ENCODE measurements around the gene NOC2L. TPM values are rescaled to one million over a fixed set of nuclear protein-coding genes. Genes with fewer than 3 reads are reported as not detected.

NOC2L gene
- total RNA-seq, 2 experiments from 2014 or later = 77.9 to 99.0 TPM

DNA sequence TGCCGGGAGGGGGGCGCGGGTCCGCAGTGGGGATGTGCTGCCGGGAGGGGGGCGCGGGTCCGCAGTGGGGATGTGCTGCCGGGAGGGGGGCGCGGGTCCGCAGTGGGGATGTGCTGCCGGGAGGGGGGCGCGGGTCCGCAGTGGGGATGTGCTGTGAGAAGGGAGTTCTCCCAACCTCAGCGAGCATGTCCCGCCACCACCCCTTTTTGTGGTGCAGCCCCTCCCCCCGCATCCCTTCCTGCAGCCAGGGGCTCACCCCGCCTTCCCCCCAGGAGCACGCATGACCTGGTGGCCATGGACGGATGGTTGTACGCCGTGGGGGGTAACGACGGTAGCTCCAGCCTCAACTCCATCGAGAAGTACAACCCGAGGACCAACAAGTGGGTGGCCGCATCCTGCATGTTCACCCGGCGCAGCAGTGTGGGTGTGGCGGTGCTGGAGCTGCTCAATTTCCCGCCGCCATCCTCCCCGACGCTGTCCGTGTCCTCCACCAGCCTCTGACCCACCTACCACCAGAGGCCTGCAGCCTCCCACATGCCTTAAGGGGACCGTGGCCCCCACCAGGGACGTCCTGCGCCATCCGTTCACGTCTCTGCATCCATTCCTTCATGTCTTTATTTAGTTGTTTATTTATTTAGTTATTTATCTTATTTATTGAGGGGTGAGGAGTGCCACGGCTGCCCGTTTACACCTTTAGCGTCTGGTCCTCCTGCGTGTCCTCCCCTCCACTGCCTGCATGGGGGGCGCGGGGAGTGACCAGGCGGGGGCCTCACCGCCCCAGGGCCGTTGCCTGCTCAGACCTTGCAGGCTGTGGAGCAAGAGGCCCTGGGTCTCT is 5.9 kb upstream of the NOC2L start:
- Histone ChIP-seq H4K20me1 (ENCODE audit: insufficient read depth, low read length) (no peaks in the 10 kb centered on the region), H3K9me3 (ENCODE audit: low read length) (no peaks in the 10 kb centered on the region), H3K4me3 (ENCODE audit: low read depth, low read length, poor library complexity, severe bottlenecking) (no peak overlapping the region), H3K79me2 (ENCODE audit: insufficient read depth, low read depth, low read length) (no peaks in the 10 kb centered on the region), H2AFZ (ENCODE audit: low read length) (no peak overlapping the region), H3K4me2 (ENCODE audit: low read length) (no peak overlapping the region), H3K27ac (ENCODE audit: low read depth, low read length, poor library complexity, severe bottlenecking) (no peak overlapping the region), H3K9me2 (ENCODE audit: insufficient read depth, low read length) (no peaks in the 10 kb centered on the region), H3K36me3 (ENCODE audit: insufficient read depth, low read length) (no peaks in the 10 kb centered on the region), H3K4me1 (ENCODE audit: insufficient read depth, low read length, poor library complexity, severe bottlenecking) (peaks cover 6% of the 10 kb centered on the region)
- TF ChIP-seq EZH2phosphoT487 (IDR thresholded peaks at IDR 0.05; ENCODE audit: borderline replicate concordance, low read depth, low read length) = no peak
- TF ChIP-seq, protein P1, sequence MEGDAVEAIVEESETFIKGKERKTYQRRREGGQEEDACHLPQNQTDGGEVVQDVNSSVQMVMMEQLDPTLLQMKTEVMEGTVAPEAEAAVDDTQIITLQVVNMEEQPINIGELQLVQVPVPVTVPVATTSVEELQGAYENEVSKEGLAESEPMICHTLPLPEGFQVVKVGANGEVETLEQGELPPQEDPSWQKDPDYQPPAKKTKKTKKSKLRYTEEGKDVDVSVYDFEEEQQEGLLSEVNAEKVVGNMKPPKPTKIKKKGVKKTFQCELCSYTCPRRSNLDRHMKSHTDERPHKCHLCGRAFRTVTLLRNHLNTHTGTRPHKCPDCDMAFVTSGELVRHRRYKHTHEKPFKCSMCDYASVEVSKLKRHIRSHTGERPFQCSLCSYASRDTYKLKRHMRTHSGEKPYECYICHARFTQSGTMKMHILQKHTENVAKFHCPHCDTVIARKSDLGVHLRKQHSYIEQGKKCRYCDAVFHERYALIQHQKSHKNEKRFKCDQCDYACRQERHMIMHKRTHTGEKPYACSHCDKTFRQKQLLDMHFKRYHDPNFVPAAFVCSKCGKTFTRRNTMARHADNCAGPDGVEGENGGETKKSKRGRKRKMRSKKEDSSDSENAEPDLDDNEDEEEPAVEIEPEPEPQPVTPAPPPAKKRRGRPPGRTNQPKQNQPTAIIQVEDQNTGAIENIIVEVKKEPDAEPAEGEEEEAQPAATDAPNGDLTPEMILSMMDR (conservative IDR thresholded peaks at IDR 0.05; ENCODE audit: low read length) = no peak
- no peak for DNase-seq (ENCODE audit: low spot score)
- intact Hi-C loops (cut with micrococcal nuclease; ENCODE audit: unreplicated experiment) = no loop called here
- ChIA-PET CTCF (ENCODE audit: unreplicated experiment) (no interaction called here), POLR2A (no interaction called here)
- no TSS peak for BruUV-seq (replicated peaks)

DNA sequence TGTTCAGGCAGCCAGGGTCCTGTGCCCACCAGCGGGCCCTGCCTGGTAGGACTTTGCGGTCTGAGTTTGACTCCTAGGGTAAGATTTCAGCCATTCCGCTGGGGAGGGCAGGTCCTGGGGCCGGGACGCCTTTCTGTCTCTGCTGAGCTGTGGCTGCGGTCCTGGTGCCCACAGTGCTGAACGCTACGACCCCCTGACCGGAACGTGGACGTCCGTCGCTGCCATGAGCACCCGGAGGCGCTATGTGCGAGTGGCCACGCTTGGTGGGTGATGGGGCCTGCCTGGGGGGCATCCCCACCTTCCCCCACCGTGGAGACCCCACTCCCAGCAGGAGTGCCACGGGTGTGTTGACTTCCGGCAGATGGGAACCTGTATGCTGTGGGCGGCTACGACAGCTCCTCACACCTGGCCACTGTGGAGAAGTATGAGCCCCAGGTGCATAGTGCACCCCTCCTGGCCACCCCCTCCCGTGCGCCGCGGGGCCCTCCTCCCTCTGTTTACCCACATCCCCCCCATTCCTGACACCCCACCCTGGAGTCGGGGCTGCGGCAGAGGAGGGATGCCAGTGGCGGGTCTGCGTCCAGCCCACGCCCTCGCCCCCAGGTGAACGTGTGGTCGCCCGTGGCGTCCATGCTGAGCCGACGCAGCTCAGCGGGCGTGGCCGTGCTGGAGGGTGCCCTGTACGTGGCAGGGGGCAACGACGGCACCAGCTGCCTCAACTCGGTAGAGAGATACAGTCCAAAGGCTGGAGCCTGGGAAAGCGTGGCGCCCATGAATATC is 4.9 kb upstream of the NOC2L start:
- no peaks in the 10 kb centered on the region for H3K9me2 ChIP-seq (ENCODE audit: insufficient read depth, low read length)
- DNase-seq (ENCODE audit: low spot score) = no peak
- peaks cover 6% of the 10 kb centered on the region for H3K4me1 ChIP-seq (ENCODE audit: insufficient read depth, low read length, poor library complexity, severe bottlenecking)
- no peak overlapping the region for H2AFZ ChIP-seq (ENCODE audit: low read length)
- no peak overlapping the region for H3K27ac ChIP-seq (ENCODE audit: low read depth, low read length, poor library complexity, severe bottlenecking)
- H3K79me2 ChIP-seq (ENCODE audit: insufficient read depth, low read depth, low read length) = peaks cover 1% of the 10 kb centered on the region
- POLR2A ChIA-PET = no interaction called here
- H3K9me3 ChIP-seq (ENCODE audit: low read length) = no peaks in the 10 kb centered on the region
- TF ChIP-seq, protein P1 (conservative IDR thresholded peaks at IDR 0.05; ENCODE audit: low read length) = no peak
- TF ChIP-seq EZH2phosphoT487 (IDR thresholded peaks at IDR 0.05; ENCODE audit: borderline replicate concordance, low read depth, low read length) = no peak
- no peak overlapping the region for H3K4me3 ChIP-seq (ENCODE audit: low read depth, low read length, poor library complexity, severe bottlenecking)
- no peaks in the 10 kb centered on the region for H4K20me1 ChIP-seq (ENCODE audit: insufficient read depth, low read length)
- no TSS peak for BruUV-seq (replicated peaks)
- no peak overlapping the region for H3K4me2 ChIP-seq (ENCODE audit: low read length)
- CTCF ChIA-PET (ENCODE audit: unreplicated experiment) = no interaction called here
- no peaks in the 10 kb centered on the region for H3K36me3 ChIP-seq (ENCODE audit: insufficient read depth, low read length)
- intact Hi-C loops (cut with micrococcal nuclease; ENCODE audit: unreplicated experiment) = no loop called here

DNA sequence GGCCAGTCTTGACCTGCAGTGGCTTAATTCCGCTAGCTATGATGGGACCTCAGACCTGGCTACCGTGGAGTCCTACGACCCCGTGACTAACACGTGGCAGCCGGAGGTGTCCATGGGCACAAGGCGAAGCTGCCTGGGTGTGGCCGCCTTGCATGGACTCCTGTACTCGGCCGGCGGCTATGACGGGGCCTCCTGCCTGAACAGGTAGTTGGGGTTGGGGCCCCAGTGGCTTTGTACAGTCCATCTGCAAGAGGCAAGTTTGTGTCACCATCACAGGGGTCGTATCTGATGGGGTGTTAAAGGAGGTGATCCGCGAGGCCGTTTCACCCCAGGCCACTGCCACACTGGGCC is 4.2 kb upstream of the NOC2L start:
- no peaks in the 10 kb centered on the region for H4K20me1 ChIP-seq (ENCODE audit: insufficient read depth, low read length)
- H3K9me3 ChIP-seq (ENCODE audit: low read length) = no peaks in the 10 kb centered on the region
- no peaks in the 10 kb centered on the region for H3K9me2 ChIP-seq (ENCODE audit: insufficient read depth, low read length)
- ChIA-PET CTCF (ENCODE audit: unreplicated experiment) (no interaction called here), POLR2A (no interaction called here)
- no peak for DNase-seq (ENCODE audit: low spot score)
- TF ChIP-seq, protein P1 (conservative IDR thresholded peaks at IDR 0.05; ENCODE audit: low read length) = no peak
- TF ChIP-seq EZH2phosphoT487 (IDR thresholded peaks at IDR 0.05; ENCODE audit: borderline replicate concordance, low read depth, low read length) = no peak
- peaks cover 6% of the 10 kb centered on the region for H3K4me1 ChIP-seq (ENCODE audit: insufficient read depth, low read length, poor library complexity, severe bottlenecking)
- H3K4me3 ChIP-seq (ENCODE audit: low read depth, low read length, poor library complexity, severe bottlenecking) = no peak overlapping the region
- H3K36me3 ChIP-seq (ENCODE audit: insufficient read depth, low read length) = no peaks in the 10 kb centered on the region
- intact Hi-C loops (cut with micrococcal nuclease; ENCODE audit: unreplicated experiment) = no loop called here
- no peak overlapping the region for H3K4me2 ChIP-seq (ENCODE audit: low read length)
- H3K79me2 ChIP-seq (ENCODE audit: insufficient read depth, low read depth, low read length) = peaks cover 8% of the 10 kb centered on the region
- no TSS peak for BruUV-seq (replicated peaks)
- no peak overlapping the region for H3K27ac ChIP-seq (ENCODE audit: low read depth, low read length, poor library complexity, severe bottlenecking)
- no peak overlapping the region for H2AFZ ChIP-seq (ENCODE audit: low read length)

Measured in OCI-LY7 (cell line).